Trophoblast cell (in vitro differentiated cells and primary cell): Measurements from ENCODE around the gene SYNJ1.

Experiments
- DNase-seq, 2 donors: peaks; one replicate each; pipeline ENCODE4 v3.0.0-alpha.2; 2016
- H2AFZ ChIP-seq: 2 replicates; pipeline ENCODE4 v1.6.1; 2013; ENCODE audit warnings: low read length, moderate library complexity, mild to moderate bottlenecking; ENCODE audit not compliant: insufficient read depth, poor library complexity
- H2AK5ac ChIP-seq: 2 replicates; pipeline ENCODE4 v1.6.1; 2013; ENCODE audit warnings: mild to moderate bottlenecking, low read length
- H2BK120ac ChIP-seq: 2 replicates; pipeline ENCODE4 v1.6.1; 2013; ENCODE audit warnings: low read length, mild to moderate bottlenecking, moderate library complexity; ENCODE audit not compliant: insufficient read depth, poor library complexity
- H2BK12ac ChIP-seq: 2 replicates; pipeline ENCODE4 v1.6.1; 2013; ENCODE audit warnings: mild to moderate bottlenecking, low read length, moderate library complexity
- H2BK5ac ChIP-seq: 2 replicates; pipeline ENCODE4 v1.6.1; 2013; ENCODE audit warnings: low read length, low read depth, moderate library complexity, mild to moderate bottlenecking; ENCODE audit not compliant: poor library complexity
- H3K14ac ChIP-seq: 2 replicates; pipeline ENCODE4 v1.6.1; 2013; ENCODE audit warnings: mild to moderate bottlenecking, low read length
- H3K18ac ChIP-seq: 2 replicates; pipeline ENCODE4 v1.6.1; 2013; ENCODE audit warnings: mild to moderate bottlenecking, low read length
- H3K23ac ChIP-seq: 2 replicates; pipeline ENCODE4 v1.6.1; 2013; ENCODE audit warnings: low read length
- H3K27ac ChIP-seq: 2 replicates; pipeline ENCODE4 v1.5.1; 2013; ENCODE audit warnings: low read depth, mild to moderate bottlenecking, inconsistent platforms, low read length, moderate library complexity
- H3K27me3 ChIP-seq: 2 replicates; pipeline ENCODE4 v1.6.1; 2013; ENCODE audit warnings: inconsistent platforms, mild to moderate bottlenecking, low read length, moderate library complexity; ENCODE audit not compliant: insufficient read depth
- H3K36me3 ChIP-seq, 2 experiments: 1 replicate in 1 of 2; 2 replicates in 1 of 2; pipeline ENCODE4 v1.6.1; 2013; ENCODE audit warnings: low read length in 2 of 2, mild to moderate bottlenecking in 2 of 2, moderate library complexity in 1 of 2; ENCODE audit not compliant: insufficient read depth in 2 of 2, control insufficient read depth in 1 of 2
- H3K4ac ChIP-seq: 2 replicates; pipeline ENCODE4 v1.6.1; 2013; ENCODE audit warnings: low read depth, mild to moderate bottlenecking, low read length, moderate library complexity
- H3K4me1 ChIP-seq, 2 experiments: 1 replicate in 1 of 2; 2 replicates in 1 of 2; pipeline ENCODE4 v1.6.1; 2013; ENCODE audit warnings: low read length in 2 of 2, mild to moderate bottlenecking in 2 of 2, moderate library complexity in 1 of 2; ENCODE audit not compliant: insufficient read depth in 2 of 2, control insufficient read depth in 1 of 2
- H3K4me2 ChIP-seq: 2 replicates; pipeline ENCODE4 v1.6.1; 2013; ENCODE audit warnings: inconsistent platforms, mild to moderate bottlenecking, low read length, moderate library complexity
- H3K4me3 ChIP-seq: 2 replicates; pipeline ENCODE4 v1.5.1; 2013; ENCODE audit warnings: mild to moderate bottlenecking, low read depth, low read length, inconsistent platforms
- H3K79me1 ChIP-seq: one replicate; pipeline ENCODE4 v1.6.1; 2013; ENCODE audit warnings: low read length
- H3K79me2 ChIP-seq: 2 replicates; pipeline ENCODE4 v1.6.1; 2013; ENCODE audit warnings: low read length, mild to moderate bottlenecking; ENCODE audit not compliant: control insufficient read depth, insufficient read depth, poor library complexity
- H3K9ac ChIP-seq: 2 replicates; pipeline ENCODE4 v1.6.1; 2013; ENCODE audit warnings: mild to moderate bottlenecking, low read length
- H3K9me3 ChIP-seq: 2 replicates; pipeline ENCODE4 v1.6.1; 2013; ENCODE audit warnings: low read depth, mild to moderate bottlenecking, control low read depth, inconsistent platforms, low read length; ENCODE audit not compliant: insufficient read depth
- H4K12ac ChIP-seq: 2 replicates; pipeline ENCODE4 v1.6.1; 2013; ENCODE audit warnings: low read depth, mild to moderate bottlenecking, low read length, moderate library complexity
- H4K8ac ChIP-seq: 2 replicates; pipeline ENCODE4 v1.6.1; 2013; ENCODE audit warnings: low read depth, mild to moderate bottlenecking, low read length, moderate library complexity
- H4K91ac ChIP-seq: one replicate; pipeline ENCODE4 v1.6.1; 2013; ENCODE audit warnings: low read depth, mild to moderate bottlenecking, low read length, moderate library complexity
- WGBS: extraction: QIAGEN DNeasy Blood & Tissue Kit; methylation state at CpG from one replicate; pipeline ENCODE4 v1.1.7; 2013; ENCODE audit warnings: missing lambda C conversion rate; ENCODE audit not compliant: insufficient read length, insufficient coverage; ENCODE audit errors: extremely low coverage; 5-methylcytosine and 5-hydroxymethylcytosine counted together

SYNJ1 gene

DNA sequence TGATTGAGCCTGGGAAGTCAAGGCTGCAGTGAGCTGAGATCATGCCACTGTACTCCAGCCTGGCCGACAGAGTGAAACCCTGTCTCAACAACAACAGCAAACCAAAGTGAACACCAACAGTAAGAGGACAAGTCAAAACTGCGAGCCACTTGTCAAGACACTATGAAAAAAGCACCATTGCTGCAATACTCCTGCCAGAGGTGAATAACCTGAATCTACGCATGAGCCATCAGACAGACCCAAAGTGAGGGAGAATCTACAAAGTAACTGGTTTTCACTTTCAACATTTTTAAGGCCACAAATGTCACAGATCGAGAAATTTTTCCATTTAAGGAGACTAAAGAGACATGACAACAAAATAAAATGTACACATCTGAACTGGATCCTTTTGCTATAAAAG lies 21.9 kb downstream of the SYNJ1 start:
- Histone ChIP-seq H3K4me1 (peaks cover 11 to 16% of the 10 kb centered on the region in 2 experiments), H3K9me3 (peaks cover 3% of the 10 kb centered on the region), H3K79me1 (peaks cover 10% of the 10 kb centered on the region), H3K23ac (no peak overlapping the region), H2BK5ac (peak overlapping the region; percentile 6), H4K91ac (peak overlapping the region; percentile 25), H2BK12ac (peak overlapping the region; percentile 8), H2AFZ (no peak overlapping the region), H2BK120ac (peak overlapping the region; percentile 39), H3K18ac (no peak overlapping the region), H3K36me3 (no peaks in the 10 kb centered on the region), H4K12ac (no peak overlapping the region), H2AK5ac (no peak overlapping the region), H3K4ac (no peak overlapping the region), H3K9ac (no peak overlapping the region), H3K4me2 (no peak overlapping the region), H3K79me2 (peaks cover 2% of the 10 kb centered on the region), H3K27me3 (no peaks in the 10 kb centered on the region), H4K8ac (no peak overlapping the region), H3K4me3 (no peak overlapping the region), H3K27ac (peak overlapping the region; percentile 65), H3K14ac (peak overlapping the region; percentile 29)
- no CpG with 5 or more reads among the region's 4 CpGs for WGBS
- peak in 1 of 2 donors; percentile 4 for DNase-seq

GRCh38 chr21:32705139-32705538 lies 22.7 kb downstream of the SYNJ1 start:
- no peak overlapping the region for H3K23ac ChIP-seq
- peaks cover 10% of the 10 kb centered on the region for H3K79me1 ChIP-seq
- no peak overlapping the region for H4K8ac ChIP-seq
- H2AK5ac ChIP-seq, result no peak overlapping the region
- H3K27ac ChIP-seq, result peak overlapping the region; percentile 65
- H3K18ac ChIP-seq, result no peak overlapping the region
- no peak overlapping the region for H3K4me2 ChIP-seq
- peaks cover 3% of the 10 kb centered on the region for H3K9me3 ChIP-seq
- H2BK120ac ChIP-seq, result no peak overlapping the region
- H3K79me2 ChIP-seq, result peaks cover 2% of the 10 kb centered on the region
- WGBS, result no CpG with 5 or more reads among the region's 1 CpG
- no peak overlapping the region for H3K14ac ChIP-seq
- peak; percentile 51 to 74 for DNase-seq
- no peaks in the 10 kb centered on the region for H3K36me3 ChIP-seq
- H2BK5ac ChIP-seq, result no peak overlapping the region
- no peak overlapping the region for H3K4ac ChIP-seq
- no peak overlapping the region for H4K12ac ChIP-seq
- no peak overlapping the region for H3K4me3 ChIP-seq
- peaks cover 11 to 16% of the 10 kb centered on the region in 2 experiments for H3K4me1 ChIP-seq
- no peak overlapping the region for H3K9ac ChIP-seq
- H2AFZ ChIP-seq, result no peak overlapping the region
- no peaks in the 10 kb centered on the region for H3K27me3 ChIP-seq
- no peak overlapping the region for H4K91ac ChIP-seq
- H2BK12ac ChIP-seq, result no peak overlapping the region

DNA sequence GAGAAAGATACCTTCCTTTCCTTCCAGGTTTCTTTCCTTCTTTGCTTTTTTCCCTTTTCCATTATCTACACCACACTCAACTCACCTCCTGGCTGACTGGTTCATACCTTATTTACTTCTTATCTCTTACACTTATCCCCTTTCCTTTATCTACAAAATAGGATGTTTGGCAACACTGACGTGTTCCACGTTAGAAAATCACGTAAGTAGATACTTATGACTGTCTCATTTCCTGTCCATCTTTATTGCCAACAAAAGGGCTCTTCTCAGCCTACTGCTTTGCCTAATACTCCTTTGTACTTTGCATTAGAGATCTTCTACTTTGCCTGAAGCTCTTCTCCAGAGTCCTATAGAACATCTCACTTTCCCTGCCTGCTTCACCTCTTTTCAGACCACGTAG lies 25.1 kb downstream of the SYNJ1 start:
- Histone ChIP-seq H3K9ac (no peak overlapping the region), H2AK5ac (no peak overlapping the region), H3K14ac (no peak overlapping the region), H2AFZ (no peak overlapping the region), H3K27me3 (no peaks in the 10 kb centered on the region), H2BK120ac (no peak overlapping the region), H2BK12ac (no peak overlapping the region), H2BK5ac (peak overlapping the region; percentile 10), H4K91ac (no peak overlapping the region), H3K79me1 (peaks cover 10% of the 10 kb centered on the region), H4K12ac (no peak overlapping the region), H3K23ac (no peak overlapping the region), H3K36me3 (no peaks in the 10 kb centered on the region), H4K8ac (no peak overlapping the region), H3K4me1 (peaks cover 13 to 20% of the 10 kb centered on the region in 2 experiments), H3K18ac (no peak overlapping the region), H3K4me3 (no peak overlapping the region), H3K27ac (no peak overlapping the region), H3K4ac (no peak overlapping the region), H3K4me2 (no peak overlapping the region), H3K79me2 (peaks cover 2% of the 10 kb centered on the region), H3K9me3 (peaks cover 3% of the 10 kb centered on the region)
- WGBS, result no CpG with 5 or more reads among the region's 4 CpGs
- peak; percentile 61 to 87 for DNase-seq

DNA sequence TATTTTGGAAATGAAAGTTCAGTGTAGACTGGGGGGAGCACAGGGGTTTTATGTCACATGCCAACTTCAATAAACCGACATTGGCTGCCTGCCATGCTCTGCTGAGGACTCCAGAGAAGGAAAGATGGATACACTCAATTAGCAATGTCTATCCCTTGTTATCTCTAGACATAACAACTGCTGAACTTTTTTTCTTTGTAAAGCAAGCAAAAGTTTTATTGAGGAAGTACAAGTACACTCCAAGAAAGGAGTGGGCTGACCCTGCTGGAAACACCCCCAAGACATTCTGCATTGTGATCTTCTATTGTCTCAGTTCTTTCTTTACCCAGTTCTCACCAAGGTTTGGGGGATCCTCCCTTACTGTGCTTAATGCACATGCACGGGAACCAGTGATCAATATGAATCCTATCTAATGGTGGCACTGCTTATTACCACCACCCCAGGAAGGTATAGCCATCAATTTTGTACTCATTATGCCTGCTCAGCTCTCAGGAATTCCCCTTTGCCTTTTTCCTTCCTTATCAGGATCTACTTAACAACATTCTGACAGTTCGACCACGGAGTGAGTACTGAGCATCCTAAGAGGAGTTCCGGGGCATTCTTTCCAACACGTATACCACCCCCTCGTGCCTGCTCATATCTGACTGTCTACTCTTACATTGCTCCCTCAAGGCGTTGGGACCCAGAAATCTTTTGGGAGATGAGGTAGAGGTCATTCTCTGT lies 28.7 kb downstream of the SYNJ1 start:
- no peak overlapping the region for H4K8ac ChIP-seq
- no peaks in the 10 kb centered on the region for H3K27me3 ChIP-seq
- H3K14ac ChIP-seq, result no peak overlapping the region
- H3K79me2 ChIP-seq, result no peaks in the 10 kb centered on the region
- no peaks in the 10 kb centered on the region for H3K36me3 ChIP-seq
- no peak overlapping the region for H2BK12ac ChIP-seq
- no peak overlapping the region for H2AK5ac ChIP-seq
- no peak overlapping the region for H2AFZ ChIP-seq
- no peak overlapping the region for H4K91ac ChIP-seq
- H3K4me3 ChIP-seq, result no peak overlapping the region
- DNase-seq, result peak in 1 of 2 donors; percentile 38
- H3K4me1 ChIP-seq, result peaks cover 2 to 9% of the 10 kb centered on the region in 2 experiments
- no peaks in the 10 kb centered on the region for H3K9me3 ChIP-seq
- H2BK120ac ChIP-seq, result no peak overlapping the region
- H3K4ac ChIP-seq, result no peak overlapping the region
- H3K23ac ChIP-seq, result no peak overlapping the region
- no peak overlapping the region for H2BK5ac ChIP-seq
- H3K9ac ChIP-seq, result no peak overlapping the region
- no peaks in the 10 kb centered on the region for H3K79me1 ChIP-seq
- peak overlapping the region; percentile 25 for H3K4me2 ChIP-seq
- no peak overlapping the region for H3K18ac ChIP-seq
- H3K27ac ChIP-seq, result no peak overlapping the region
- H4K12ac ChIP-seq, result no peak overlapping the region
- no CpG with 5 or more reads among the region's 8 CpGs for WGBS
